B cell (primary cell): Measurements from ENCODE around the gene OTUD3. TPM values are rescaled to one million over a fixed set of nuclear protein-coding genes. Genes with fewer than 3 reads are reported as not detected.

Experiments used
- ATAC-seq: fragments of 200-7000 bp; cut with Tn5 transposase; one replicate; pipeline ENCODE4 v1.10.0; 2021; ENCODE audit warnings: low read depth, mild to moderate bottlenecking, moderate number of reproducible peaks, moderate library complexity
- CTCF ChIA-PET: fragments of 350-600 bp; sonication (Branson Sonifier 250); formaldehyde crosslinking; loops from one replicate; lab custom pipeline; 2021; ENCODE audit warnings: antibody characterized with exemption, inconsistent platforms; lab: Charles Lee
- POLR2A ChIA-PET: fragments of 350-600 bp; sonication (Branson Sonifier 250); formaldehyde crosslinking; loops from one replicate; lab custom pipeline; 2021; ENCODE audit warnings: antibody characterized with exemption; lab: Charles Lee
- DNase-seq: peaks from one replicate; pipeline ENCODE4 v3.0.0; 2013
- H2AFZ ChIP-seq: 2 replicates; pipeline ENCODE4 v1.6.1; 2012; ENCODE audit warnings: mild to moderate bottlenecking, low read depth, low read length; ENCODE audit not compliant: insufficient read depth, poor library complexity, severe bottlenecking
- H3K27ac ChIP-seq, 2 donors: 1 replicate in 1 of 2; 2 replicates in 1 of 2; pipeline ENCODE4 v1.5.1; 2012 to 2013; ENCODE audit warnings: low read length in 2 of 2, mild to moderate bottlenecking in 2 of 2, moderate library complexity in 1 of 2
- H3K27me3 ChIP-seq, 4 experiments: fragments of 200-600 bp in 1 of 4; sonication (generic) in 1 of 4; replicated peaks in 1 of 4; 1 replicate in 2 of 4; 2 replicates in 2 of 4; pipeline versions ENCODE4 v1.6.1 to v1.7.0; 2013 to 2016; ENCODE audit warnings: low read length in 3 of 4, mild to moderate bottlenecking in 2 of 4, mixed read lengths in 1 of 4, moderate library complexity in 1 of 4; ENCODE audit not compliant: insufficient read depth in 4 of 4, control insufficient read depth in 3 of 4; ENCODE audit errors: control extremely low read depth in 1 of 4
- H3K36me3 ChIP-seq, 2 experiments: replicated peaks in 1 of 2; 1 replicate in 1 of 2; 2 replicates in 1 of 2; pipeline versions ENCODE4 v1.6.1 to v1.7.1; 2013; ENCODE audit warnings: low read length in 1 of 2; ENCODE audit not compliant: insufficient read depth in 2 of 2, control insufficient read depth in 1 of 2; ENCODE audit errors: control extremely low read depth in 1 of 2, extremely low read depth in 1 of 2
- H3K4me1 ChIP-seq, 2 donors: fragments of 200-600 bp in 1 of 2; sonication (generic) in 1 of 2; 1 replicate in 1 of 2; 2 replicates in 1 of 2; pipeline versions ENCODE4 v1.5.1 to v1.6.1; 2013 to 2017; ENCODE audit warnings: low read length in 2 of 2; ENCODE audit not compliant: control insufficient read depth in 2 of 2, insufficient read depth in 2 of 2
- H3K4me2 ChIP-seq: replicated peaks from 2 replicates; pipeline ENCODE3; 2012; ENCODE audit warnings: mild to moderate bottlenecking, low read depth, low read length; ENCODE audit not compliant: poor library complexity, severe bottlenecking
- H3K4me3 ChIP-seq, 5 experiments: fragments of 200-600 bp in 1 of 5; sonication (generic) in 1 of 5; 1 replicate in 3 of 5; 2 replicates in 2 of 5; pipeline versions ENCODE4 v1.5.1 to v1.7.0; 2011 to 2016; ENCODE audit warnings: low read length in 4 of 5, mild to moderate bottlenecking in 4 of 5, low read depth in 2 of 5, control low read depth in 1 of 5, moderate library complexity in 1 of 5; ENCODE audit not compliant: insufficient read depth in 1 of 5; ENCODE audit errors: control extremely low read depth in 1 of 5, extremely low read depth in 1 of 5
- H3K79me2 ChIP-seq: fragments of 200-600 bp; sonication (generic); one replicate; pipeline ENCODE4 v1.6.0; 2016; ENCODE audit warnings: low read length; ENCODE audit not compliant: control insufficient read depth, insufficient read depth
- H3K9ac ChIP-seq: fragments of 200-600 bp; sonication (generic); 2 replicates; pipeline ENCODE4 v1.6.1; 2017; ENCODE audit warnings: mild to moderate bottlenecking, low read length, moderate library complexity
- H3K9me3 ChIP-seq, 3 donors: one replicate each; pipeline versions ENCODE4 v1.6.1 to v1.7.1; 2013; ENCODE audit warnings: low read length in 2 of 3; ENCODE audit not compliant: control insufficient read depth in 2 of 3, insufficient read depth in 1 of 3; ENCODE audit errors: control extremely low read depth in 1 of 3
- H4K20me1 ChIP-seq: 2 replicates; pipeline ENCODE4 v1.6.0; 2012; ENCODE audit warnings: mild to moderate bottlenecking, low read length; ENCODE audit not compliant: insufficient read depth, control insufficient read depth, poor library complexity, severe bottlenecking
- H3K27ac Mint-ChIP-seq: one replicate; pipeline ENCODE4 v1.8.0; 2021; ENCODE audit warnings: mixed read lengths
- H3K27me3 Mint-ChIP-seq: one replicate; pipeline ENCODE4 v1.8.0; 2021; ENCODE audit warnings: mixed read lengths
- H3K4me1 Mint-ChIP-seq: one replicate; pipeline ENCODE4 v1.8.0; 2021; ENCODE audit warnings: mixed read lengths
- H3K4me3 Mint-ChIP-seq: one replicate; pipeline ENCODE4 v1.8.0; 2021; ENCODE audit warnings: mixed read lengths
- H3K9me3 Mint-ChIP-seq: one replicate; pipeline ENCODE4 v1.8.0; 2022; ENCODE audit warnings: mixed read lengths; ENCODE audit not compliant: insufficient read depth
- EZH2 ChIP-seq: IDR thresholded peaks from 2 replicates; pipeline ENCODE4 v1.6.1; 2012; ENCODE audit warnings: borderline replicate concordance, low read depth, mild to moderate bottlenecking, moderate library complexity, low read length; ENCODE audit not compliant: insufficient read depth, poor library complexity, severe bottlenecking
- WGBS: methylation state at CpG from one replicate; pipeline ENCODE4 v1.1.5; 2013; ENCODE audit warnings: missing lambda C conversion rate; ENCODE audit not compliant: insufficient coverage; 5-methylcytosine and 5-hydroxymethylcytosine counted together
- intact Hi-C: fragments of 100-400 bp; cut with micrococcal nuclease; formaldehyde crosslinking; loops from one replicate; pipeline ENCODE4 v1.10.0; 2022
- polyA plus RNA-seq: library from polyadenylated mRNA; depleted of rRNA; stranded (reverse); fragments of >200 nt; gene quantifications from 2 replicates; pipeline ENCODE4 v1.2.3, GENCODE V29; 2012
- total RNA-seq, 2 donors: library from RNA; stranded (reverse); fragments of 120-200 nt in 1 of 2; gene quantifications; 1 replicate in 1 of 2; 2 replicates in 1 of 2; pipeline versions ENCODE4 v1.2.3 to v1.2.4, GENCODE V29; 2013 to 2022
- TF ChIP-seq, protein P1 (sequence below): fragments of 200-600 bp; IDR thresholded peaks from one replicate; pipeline ENCODE4 v1.8.0; 2022; ENCODE audit warnings: antibody characterized with exemption, mild to moderate bottlenecking

The OTUD3 gene
- total and polyA plus RNA-seq, 2 donors (not counting 1 experiment from before 2014, with no cell fraction given), result 4.2 to 19.6 TPM

DNA sequence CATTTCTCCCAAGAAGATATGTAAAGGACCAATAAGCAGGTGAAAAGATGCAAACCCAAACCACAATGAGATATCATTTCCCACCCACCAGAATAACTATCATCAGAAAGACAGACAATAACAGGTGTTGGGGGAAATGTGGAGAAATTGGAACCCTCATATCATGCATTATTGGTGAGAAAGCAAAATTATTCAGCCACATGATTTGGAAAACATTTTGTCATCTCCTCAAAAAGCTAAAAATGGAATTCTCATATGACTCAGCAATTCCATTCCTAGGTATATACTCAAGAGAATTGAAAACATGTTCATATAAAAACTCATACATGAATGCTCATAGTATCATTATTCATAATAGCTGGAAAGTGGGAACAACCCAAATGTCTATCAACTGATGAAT is 42.0 kb upstream of the OTUD3 start:
- no peaks in the 10 kb centered on the region for H3K27me3 ChIP-seq
- no peak overlapping the region for H3K9ac ChIP-seq
- intact Hi-C loops, result no loop called here
- no peak overlapping the region for H2AFZ ChIP-seq
- H3K9me3 Mint-ChIP-seq, result no peaks in the 10 kb centered on the region
- peaks cover 2% of the 10 kb centered on the region for H3K4me1 Mint-ChIP-seq
- DNase-seq (no peak), ATAC-seq (no peak)
- no peaks in the 10 kb centered on the region for H3K4me1 ChIP-seq
- H3K27me3 Mint-ChIP-seq, result peaks cover 31% of the 10 kb centered on the region
- no peak overlapping the region for H3K4me2 ChIP-seq
- no peaks in the 10 kb centered on the region for H3K79me2 ChIP-seq
- no peaks in the 10 kb centered on the region for H4K20me1 ChIP-seq
- ChIA-PET POLR2A (no interaction called here), CTCF (no interaction called here)
- TF ChIP-seq, protein P1, sequence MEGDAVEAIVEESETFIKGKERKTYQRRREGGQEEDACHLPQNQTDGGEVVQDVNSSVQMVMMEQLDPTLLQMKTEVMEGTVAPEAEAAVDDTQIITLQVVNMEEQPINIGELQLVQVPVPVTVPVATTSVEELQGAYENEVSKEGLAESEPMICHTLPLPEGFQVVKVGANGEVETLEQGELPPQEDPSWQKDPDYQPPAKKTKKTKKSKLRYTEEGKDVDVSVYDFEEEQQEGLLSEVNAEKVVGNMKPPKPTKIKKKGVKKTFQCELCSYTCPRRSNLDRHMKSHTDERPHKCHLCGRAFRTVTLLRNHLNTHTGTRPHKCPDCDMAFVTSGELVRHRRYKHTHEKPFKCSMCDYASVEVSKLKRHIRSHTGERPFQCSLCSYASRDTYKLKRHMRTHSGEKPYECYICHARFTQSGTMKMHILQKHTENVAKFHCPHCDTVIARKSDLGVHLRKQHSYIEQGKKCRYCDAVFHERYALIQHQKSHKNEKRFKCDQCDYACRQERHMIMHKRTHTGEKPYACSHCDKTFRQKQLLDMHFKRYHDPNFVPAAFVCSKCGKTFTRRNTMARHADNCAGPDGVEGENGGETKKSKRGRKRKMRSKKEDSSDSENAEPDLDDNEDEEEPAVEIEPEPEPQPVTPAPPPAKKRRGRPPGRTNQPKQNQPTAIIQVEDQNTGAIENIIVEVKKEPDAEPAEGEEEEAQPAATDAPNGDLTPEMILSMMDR, result no peak
- no peak for TF ChIP-seq EZH2
- H3K27ac ChIP-seq, result no peak overlapping the region
- H3K36me3 ChIP-seq, result no peaks in the 10 kb centered on the region
- no peak overlapping the region for H3K4me3 Mint-ChIP-seq
- no peaks in the 10 kb centered on the region for H3K9me3 ChIP-seq
- H3K4me3 ChIP-seq, result no peak overlapping the region
- H3K27ac Mint-ChIP-seq, result no peak overlapping the region

DNA sequence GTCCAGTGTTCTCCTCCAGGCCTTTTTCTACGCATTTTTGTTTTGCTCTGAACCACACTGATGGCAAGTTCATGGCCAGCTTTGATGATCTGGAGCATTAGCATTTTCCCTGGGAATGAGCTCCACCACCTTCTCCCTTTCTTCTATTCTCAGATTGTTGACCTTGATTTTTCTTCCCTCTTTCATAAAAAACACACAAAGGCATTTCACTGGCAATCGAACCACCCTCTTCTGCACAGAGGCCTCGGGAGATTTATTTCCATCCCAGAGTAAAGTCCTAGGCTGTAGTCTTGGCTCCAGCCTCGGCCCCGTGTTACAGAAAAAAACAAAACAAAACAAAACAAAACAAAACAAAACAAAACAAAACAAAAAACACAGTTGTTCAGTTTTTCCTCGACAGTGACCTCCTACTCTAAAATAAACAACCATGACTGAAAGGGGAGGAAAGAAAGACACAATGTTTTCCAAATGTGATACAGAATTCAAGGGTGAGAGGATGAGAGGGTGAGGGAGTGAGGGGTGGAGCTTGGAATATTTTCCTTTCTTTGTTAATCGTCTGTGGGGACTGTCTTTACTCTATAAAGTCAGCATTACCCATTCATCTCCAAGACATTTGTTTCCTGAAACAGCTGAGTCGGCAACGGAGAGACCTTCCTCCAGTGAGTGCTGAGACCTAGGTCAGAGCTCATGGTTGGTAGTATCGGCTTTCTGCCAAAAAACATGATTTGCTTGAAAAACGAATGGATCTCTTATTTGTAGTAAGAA is 37.3 kb upstream of the OTUD3 start:
- intact Hi-C loops, result no loop called here
- H3K79me2 ChIP-seq, result no peaks in the 10 kb centered on the region
- H3K9me3 ChIP-seq, result no peaks in the 10 kb centered on the region
- TF ChIP-seq, protein P1, result no peak
- no peak for TF ChIP-seq EZH2
- DNase-seq, result no peak
- no peaks in the 10 kb centered on the region for H3K4me1 ChIP-seq
- H3K27me3 ChIP-seq, result peaks cover 0 to 10% (median under 1%) of the 10 kb centered on the region in 4 experiments
- H3K9ac ChIP-seq, result no peak overlapping the region
- H3K27ac ChIP-seq, result no peak overlapping the region
- Mint-ChIP-seq H3K9me3 (no peaks in the 10 kb centered on the region), H3K4me1 (no peaks in the 10 kb centered on the region), H3K27me3 (peaks cover 40% of the 10 kb centered on the region), H3K4me3 (no peak overlapping the region), H3K27ac (no peak overlapping the region)
- POLR2A ChIA-PET, result no interaction called here
- no peak overlapping the region for H2AFZ ChIP-seq
- H3K36me3 ChIP-seq, result no peaks in the 10 kb centered on the region
- ATAC-seq, result no peak
- no peaks in the 10 kb centered on the region for H4K20me1 ChIP-seq
- CTCF ChIA-PET, result interaction anchor here (0.9 kb wide), 1 partner anchor 349 kb away, joined by 3 read pairs; no protein-coding TSS in a partner anchor
- WGBS, result 41% methylated on average over 6 of the region's 11 CpGs
- H3K4me3 ChIP-seq, result no peak overlapping the region
- no peak overlapping the region for H3K4me2 ChIP-seq
